GM12892 (cell line): ENCODE data around the gene KIN.
"Not testable (repeated sequence)": the region's sequence is repeated elsewhere in the genome, so short reads cannot be mapped to it uniquely, and the experiment has no call there.

ENCODE experiments used
- POLR2A ChIP-seq: IDR thresholded peaks from 2 replicates; pipeline ENCODE4 v1.6.1; 2011; ENCODE audit warnings: low read depth, low read length, control low read depth
- POLR2AphosphoS5 ChIP-seq: IDR thresholded peaks from 2 replicates; pipeline ENCODE4 v1.6.1; 2011; ENCODE audit warnings: low read depth, low read length, control low read depth

- not testable (repeated sequence) for TF ChIP-seq POLR2AphosphoS5, POLR2A
These were observed 76.7 kb downstream of the KIN start for GRCh38 chr10:7711075-7711474.
